ENCODE data around the gene WEE1.

Gene WEE1

DNA sequence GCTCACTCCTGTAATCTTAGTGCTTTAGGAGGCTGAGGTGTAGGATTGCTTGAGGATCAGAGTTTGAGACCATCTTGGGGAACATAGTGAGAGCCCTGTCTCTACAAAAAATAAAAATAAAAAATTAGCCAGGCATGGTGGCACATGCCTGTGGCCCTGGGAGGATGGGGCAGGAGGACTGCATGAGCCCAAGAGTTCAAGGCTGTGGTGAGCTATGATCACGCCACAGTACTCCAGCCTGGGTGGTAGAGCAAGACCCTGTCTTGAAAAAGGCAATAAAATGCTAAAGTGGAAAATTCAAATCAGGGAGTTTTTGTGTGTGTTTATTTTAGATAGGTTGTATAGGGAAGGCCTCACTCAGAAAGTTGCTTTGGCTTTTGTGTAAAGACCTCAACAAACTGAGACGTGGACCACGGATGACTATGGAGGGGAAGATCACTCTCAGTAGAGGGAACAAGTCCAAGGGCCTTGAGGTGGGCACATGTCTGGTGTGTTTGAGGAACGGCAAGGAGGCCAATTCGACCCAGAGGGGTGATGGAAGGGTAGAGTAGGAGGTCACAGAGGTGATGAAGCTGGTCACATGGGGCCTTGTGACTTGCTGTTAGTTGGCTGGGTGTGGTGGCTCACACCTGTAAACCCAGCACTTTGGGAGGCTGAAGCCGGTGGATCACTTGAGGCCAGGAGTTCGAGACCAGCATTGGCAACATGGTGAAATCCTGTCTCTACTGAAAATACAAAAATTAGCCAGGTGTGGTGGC, 35.7 kb downstream of the WEE1 start:
- TF ChIP-seq, protein P1, sequence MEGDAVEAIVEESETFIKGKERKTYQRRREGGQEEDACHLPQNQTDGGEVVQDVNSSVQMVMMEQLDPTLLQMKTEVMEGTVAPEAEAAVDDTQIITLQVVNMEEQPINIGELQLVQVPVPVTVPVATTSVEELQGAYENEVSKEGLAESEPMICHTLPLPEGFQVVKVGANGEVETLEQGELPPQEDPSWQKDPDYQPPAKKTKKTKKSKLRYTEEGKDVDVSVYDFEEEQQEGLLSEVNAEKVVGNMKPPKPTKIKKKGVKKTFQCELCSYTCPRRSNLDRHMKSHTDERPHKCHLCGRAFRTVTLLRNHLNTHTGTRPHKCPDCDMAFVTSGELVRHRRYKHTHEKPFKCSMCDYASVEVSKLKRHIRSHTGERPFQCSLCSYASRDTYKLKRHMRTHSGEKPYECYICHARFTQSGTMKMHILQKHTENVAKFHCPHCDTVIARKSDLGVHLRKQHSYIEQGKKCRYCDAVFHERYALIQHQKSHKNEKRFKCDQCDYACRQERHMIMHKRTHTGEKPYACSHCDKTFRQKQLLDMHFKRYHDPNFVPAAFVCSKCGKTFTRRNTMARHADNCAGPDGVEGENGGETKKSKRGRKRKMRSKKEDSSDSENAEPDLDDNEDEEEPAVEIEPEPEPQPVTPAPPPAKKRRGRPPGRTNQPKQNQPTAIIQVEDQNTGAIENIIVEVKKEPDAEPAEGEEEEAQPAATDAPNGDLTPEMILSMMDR (IDR thresholded peaks at IDR 0.05; ENCODE audit: low read depth, low read length): no peak
- no peak for DNase-seq (ENCODE audit: extremely low read depth, low read depth)

DNA sequence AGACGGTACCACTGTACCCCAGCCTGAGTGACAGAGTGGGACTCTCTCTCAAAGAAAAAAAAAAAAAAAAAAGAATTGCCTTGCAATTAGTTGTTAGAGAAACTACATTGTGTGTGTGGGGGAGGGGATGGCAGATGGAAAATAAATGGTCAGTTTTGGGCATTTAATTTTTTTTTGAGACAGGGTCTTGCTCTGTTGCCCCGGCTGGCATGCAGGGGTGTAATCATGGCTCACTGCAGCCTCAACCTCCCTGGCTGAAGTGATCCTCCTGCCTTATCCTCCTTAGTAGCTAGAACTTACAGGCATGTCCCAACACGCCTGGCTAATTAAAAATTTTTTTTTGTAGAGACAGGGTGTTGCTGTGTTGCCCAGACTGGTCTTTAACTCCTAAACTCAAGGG, 36.4 kb downstream of the WEE1 start:
- no peak for DNase-seq (ENCODE audit: extremely low read depth, low read depth)
- TF ChIP-seq, protein P1 (IDR thresholded peaks at IDR 0.05; ENCODE audit: low read depth, low read length): no peak

DNA sequence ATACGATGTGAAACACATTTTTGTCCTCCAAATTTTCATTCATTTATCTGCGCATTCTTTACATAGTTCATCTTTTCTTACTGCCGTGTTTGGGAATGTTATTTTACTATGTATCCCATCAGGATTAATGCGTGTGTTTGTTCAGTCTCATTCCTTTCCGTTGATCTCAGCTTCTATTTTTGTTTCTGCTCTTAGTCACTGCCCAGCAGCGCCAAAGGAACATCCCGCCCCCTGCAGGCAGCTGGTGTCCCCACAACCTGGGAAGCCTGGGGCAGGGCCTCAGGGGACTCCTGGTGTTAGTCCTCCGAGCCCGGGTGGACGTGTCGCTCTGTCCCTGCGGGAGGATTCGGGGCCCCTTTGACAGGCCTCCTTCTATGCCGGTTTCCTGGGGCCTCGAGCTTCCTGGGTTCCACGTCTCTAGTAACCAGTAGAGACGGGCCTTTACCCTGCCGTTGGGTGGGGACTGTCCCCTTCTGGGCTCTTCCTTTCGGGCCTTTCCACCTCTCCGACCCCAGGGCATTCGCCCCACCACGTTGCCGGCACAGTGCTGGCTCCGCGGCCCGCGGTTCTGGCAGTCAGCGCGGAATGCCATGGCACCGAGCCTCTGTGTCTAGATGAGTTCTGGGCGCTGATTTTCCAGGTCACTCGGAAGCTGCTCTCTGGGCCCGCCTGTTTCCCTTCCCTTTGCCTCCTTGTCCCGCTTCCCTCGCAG, 39.8 kb downstream of the WEE1 start:
- TF ChIP-seq, protein P1 (IDR thresholded peaks at IDR 0.05; ENCODE audit: low read depth, low read length): peak; percentile 96
- DNase-seq (ENCODE audit: extremely low read depth, low read depth): peak; percentile 95

DNA sequence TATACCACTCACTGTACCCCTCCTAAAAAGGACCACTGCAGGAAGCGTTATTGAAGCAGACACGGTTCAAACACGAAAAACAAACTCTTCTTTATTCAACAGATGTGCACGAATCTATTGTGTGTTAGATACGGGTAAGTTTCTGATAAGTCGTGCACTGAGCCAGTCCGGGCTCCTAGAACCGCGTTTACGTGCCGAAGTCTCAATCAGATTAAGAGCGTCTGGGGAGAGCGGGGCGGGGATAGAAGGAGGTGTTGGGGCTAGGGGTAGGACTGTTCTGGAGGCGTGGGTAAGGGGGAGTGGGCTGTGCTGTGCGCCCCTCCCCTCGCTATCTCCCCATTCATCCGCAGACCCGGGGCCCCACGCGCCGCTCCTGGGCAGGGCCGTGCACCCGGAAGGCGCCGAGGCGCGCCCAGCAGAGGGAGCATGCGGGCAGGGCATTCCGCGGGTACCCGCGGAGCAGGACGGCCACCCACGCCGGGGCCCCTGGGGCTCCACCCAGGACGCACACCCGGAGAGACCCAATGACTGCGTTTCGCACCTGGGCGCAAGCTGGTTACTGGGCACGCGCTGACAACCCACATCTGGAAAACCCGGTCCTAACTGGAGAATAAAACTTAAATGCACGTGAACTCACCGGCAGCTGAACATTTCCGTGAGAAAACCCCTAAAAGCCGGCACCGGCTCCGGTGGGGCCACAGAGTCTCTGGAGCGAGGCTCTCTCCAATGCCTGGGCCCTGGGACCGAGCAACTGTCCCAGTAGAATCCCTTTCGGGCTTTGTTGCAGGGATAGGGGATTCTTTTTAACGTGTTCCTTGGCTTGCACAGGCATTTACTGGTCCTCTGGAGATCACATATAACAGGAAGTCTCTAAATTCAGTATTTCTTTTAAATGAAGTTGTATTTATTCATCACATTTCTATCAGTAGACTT, 40.6 kb downstream of the WEE1 start:
- TF ChIP-seq, protein P1 (IDR thresholded peaks at IDR 0.05; ENCODE audit: low read depth, low read length): peak; percentile 62
- DNase-seq (ENCODE audit: extremely low read depth, low read depth): no peak

DNA sequence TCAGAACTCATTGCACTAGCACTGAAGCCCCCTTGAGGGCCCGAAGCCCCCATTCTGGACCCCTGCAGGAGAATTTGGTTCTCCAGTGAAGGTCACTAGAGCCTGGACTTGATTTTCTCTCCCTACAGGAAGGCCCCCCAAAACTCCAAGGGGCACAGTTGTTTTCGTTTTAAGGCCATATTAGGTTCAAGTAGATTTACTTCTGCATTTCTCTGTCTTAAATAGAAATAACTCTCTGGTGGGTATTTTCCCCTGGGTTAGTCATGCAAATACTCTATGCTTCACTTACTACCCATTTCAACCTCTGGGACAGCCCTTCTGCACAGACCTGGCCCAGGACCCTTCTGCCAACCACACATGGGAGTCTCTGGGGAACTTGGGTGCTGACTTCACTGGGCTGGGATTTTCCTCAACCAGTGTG, 41.6 kb downstream of the WEE1 start:
- no peak for DNase-seq (ENCODE audit: extremely low read depth, low read depth)
- TF ChIP-seq, protein P1 (IDR thresholded peaks at IDR 0.05; ENCODE audit: low read depth, low read length): no peak

DNA sequence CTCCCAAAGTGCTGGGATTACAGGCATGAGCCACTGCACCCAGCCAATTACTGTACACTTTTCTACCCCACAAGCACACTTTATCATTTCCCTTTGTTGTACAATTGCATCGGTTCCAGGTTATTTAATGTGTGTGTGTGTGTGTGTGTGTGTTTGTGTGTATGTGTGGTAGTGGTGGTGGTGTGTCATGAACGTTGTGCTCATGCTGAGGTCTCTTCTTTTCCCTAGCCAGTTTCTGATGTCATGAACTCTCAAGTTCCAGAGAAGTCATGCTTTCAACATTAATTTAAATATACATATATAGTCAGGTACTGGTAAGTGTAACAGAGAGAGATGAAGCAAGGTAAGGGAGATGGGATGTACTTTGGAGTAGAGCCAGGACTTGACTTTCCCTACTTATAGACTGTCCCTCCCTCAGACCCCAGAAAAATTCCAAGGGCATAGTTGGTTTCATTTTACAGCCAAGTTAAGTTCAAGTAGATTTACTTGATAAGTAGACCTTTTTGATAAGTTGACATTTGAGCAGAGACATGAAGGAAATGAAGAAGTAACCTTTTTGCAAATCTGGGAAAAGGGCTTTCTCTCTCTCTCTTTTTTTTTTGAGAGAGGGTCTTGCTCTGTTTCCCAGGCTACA, 42.7 kb downstream of the WEE1 start:
- DNase-seq (ENCODE audit: extremely low read depth, low read depth): no peak
- TF ChIP-seq, protein P1 (IDR thresholded peaks at IDR 0.05; ENCODE audit: low read depth, low read length): no peak

Data from AG09319 (cell line).